HFF-Myc (cell line): ENCODE measurements around the gene ATP2C2.

Experiments
- DNase-seq: peaks from one replicate; pipeline ENCODE4 v3.0.0-alpha.2; 2011; ENCODE audit warnings: low read depth; ENCODE audit errors: extremely low read depth
- H3K4me3 ChIP-seq: replicated peaks from 2 replicates; pipeline ENCODE4 v1.5.1; 2011; ENCODE audit warnings: low read depth, mild to moderate bottlenecking, control low read depth, low read length
- TF ChIP-seq, protein P1 (sequence below): IDR thresholded peaks from 2 replicates; pipeline ENCODE4 v1.5.1; 2012; ENCODE audit warnings: mild to moderate bottlenecking, low read depth, low read length, control low read depth; ENCODE audit errors: missing control alignments

ATP2C2 gene

GRCh38 chr16:84462296-84463210, 94.2 kb downstream of the ATP2C2 start:
- DNase-seq: no peak
- TF ChIP-seq, protein P1, sequence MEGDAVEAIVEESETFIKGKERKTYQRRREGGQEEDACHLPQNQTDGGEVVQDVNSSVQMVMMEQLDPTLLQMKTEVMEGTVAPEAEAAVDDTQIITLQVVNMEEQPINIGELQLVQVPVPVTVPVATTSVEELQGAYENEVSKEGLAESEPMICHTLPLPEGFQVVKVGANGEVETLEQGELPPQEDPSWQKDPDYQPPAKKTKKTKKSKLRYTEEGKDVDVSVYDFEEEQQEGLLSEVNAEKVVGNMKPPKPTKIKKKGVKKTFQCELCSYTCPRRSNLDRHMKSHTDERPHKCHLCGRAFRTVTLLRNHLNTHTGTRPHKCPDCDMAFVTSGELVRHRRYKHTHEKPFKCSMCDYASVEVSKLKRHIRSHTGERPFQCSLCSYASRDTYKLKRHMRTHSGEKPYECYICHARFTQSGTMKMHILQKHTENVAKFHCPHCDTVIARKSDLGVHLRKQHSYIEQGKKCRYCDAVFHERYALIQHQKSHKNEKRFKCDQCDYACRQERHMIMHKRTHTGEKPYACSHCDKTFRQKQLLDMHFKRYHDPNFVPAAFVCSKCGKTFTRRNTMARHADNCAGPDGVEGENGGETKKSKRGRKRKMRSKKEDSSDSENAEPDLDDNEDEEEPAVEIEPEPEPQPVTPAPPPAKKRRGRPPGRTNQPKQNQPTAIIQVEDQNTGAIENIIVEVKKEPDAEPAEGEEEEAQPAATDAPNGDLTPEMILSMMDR: no peak

DNA sequence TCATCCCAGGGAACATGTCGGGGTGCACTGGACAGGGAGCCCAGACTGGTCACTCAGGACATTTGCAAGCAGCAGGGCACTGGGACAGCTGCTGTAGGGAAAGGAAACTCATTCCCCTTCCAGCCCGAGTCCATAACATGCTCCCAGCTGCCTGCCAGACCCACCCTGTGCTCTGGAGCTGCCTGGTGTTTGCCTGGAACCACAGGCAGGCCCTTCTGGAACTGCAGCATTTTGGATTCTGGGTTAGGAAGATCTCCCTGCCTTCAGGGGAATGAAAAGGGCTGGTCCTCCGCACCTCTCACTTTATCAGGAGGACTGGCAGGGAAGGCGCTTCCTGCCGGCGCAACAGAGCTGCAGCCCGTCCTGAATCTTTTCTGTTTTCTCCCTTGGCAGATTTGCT, 94.9 kb downstream of the ATP2C2 start:
- no peak for DNase-seq
- TF ChIP-seq, protein P1: no peak
- H3K4me3 ChIP-seq: no peak overlapping the region

More at GRCh38 chr16:84462296-84463210, 94.2 kb downstream of the ATP2C2 start:
- no peak overlapping the region for H3K4me3 ChIP-seq

DNA sequence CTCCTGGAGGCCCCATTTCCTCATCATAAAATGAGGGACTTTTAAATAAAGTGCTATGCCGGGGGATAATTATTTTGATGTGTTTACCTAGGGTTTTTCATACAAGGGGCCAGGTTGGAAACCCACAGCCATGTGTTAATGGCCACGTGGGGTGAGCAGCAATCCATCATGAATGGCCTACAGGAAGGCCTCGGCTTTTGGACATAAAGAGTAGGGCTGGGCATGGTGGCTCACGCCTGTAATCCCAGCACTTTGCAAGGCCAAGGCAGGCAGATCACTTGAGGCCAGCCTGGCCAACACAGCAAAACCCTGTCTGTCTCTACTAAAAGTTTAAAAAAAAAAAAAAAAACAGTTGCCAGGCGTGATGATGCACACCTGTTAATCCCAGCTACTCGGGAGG, 95.8 kb downstream of the ATP2C2 start:
- H3K4me3 ChIP-seq: no peak overlapping the region
- DNase-seq: no peak
- TF ChIP-seq, protein P1: no peak

- TF ChIP-seq, protein P1: no peak
- no peak for DNase-seq
These were observed 96.8 kb downstream of the ATP2C2 start for GRCh38 chr16:84465154-84465553.

DNA sequence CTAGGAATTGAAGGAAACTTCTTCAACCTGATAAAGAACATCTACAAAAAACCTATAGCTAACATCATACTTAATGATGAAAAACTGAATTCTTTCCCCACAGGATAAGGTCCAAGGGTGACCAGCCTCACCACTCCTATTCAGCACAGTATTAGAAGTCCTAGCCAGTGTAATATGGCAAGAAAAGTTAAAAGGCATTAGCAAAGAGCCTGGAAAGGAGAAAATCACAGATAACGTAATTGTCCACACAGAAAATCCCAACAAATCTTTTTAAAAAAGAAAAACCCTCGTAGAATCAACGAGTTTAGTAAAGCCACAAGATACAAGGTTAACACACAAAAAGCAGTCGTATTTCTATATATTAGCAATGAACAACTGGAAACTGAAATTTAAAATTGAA, 98.4 kb downstream of the ATP2C2 start:
- no peak overlapping the region for H3K4me3 ChIP-seq
- TF ChIP-seq, protein P1: no peak
- DNase-seq: no peak

More at GRCh38 chr16:84465154-84465553, 96.8 kb downstream of the ATP2C2 start:
- no peak overlapping the region for H3K4me3 ChIP-seq

DNA sequence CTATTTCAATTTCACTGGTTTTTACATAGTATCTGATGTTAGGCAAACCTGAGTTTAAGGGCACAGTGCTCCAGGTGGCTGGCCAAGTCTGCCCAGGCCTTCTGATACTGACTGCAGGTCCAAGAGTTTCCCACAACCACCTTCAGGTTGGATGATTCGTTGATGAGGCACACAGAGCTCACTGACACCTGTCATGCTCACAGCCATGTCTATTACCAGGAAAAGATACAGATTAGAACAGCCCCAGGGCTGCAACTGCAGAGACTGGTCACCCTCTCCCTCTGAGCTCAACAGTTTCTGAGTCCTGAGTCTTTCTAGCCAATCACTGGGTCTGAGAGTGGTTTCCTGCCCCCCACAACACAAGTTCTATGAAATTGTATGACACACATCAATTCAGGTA, 98.9 kb downstream of the ATP2C2 start:
- no peak for DNase-seq
- TF ChIP-seq, protein P1: no peak

GRCh38 chr16:84467709-84468108, 99.4 kb downstream of the ATP2C2 start:
- no peak for DNase-seq
- TF ChIP-seq, protein P1: no peak
- no peak overlapping the region for H3K4me3 ChIP-seq

More for the DNA sequence above, 98.9 kb downstream of the ATP2C2 start:
- H3K4me3 ChIP-seq: no peak overlapping the region
